NB4 (cell line): Measurements from ENCODE around the gene GPRIN3.
"Not testable (repeated sequence)": the region's sequence is repeated elsewhere in the genome, so short reads cannot be mapped to it uniquely, and the experiment has no call there.

Experiments
- DNase-seq: peaks from one replicate; pipeline ENCODE4 v3.0.0; 2010; ENCODE audit warnings: low read depth
- H3K4me3 ChIP-seq: one replicate; pipeline ENCODE4 v1.5.1; 2011; ENCODE audit warnings: mild to moderate bottlenecking, low read depth, low read length, moderate library complexity
- MYC ChIP-seq: IDR thresholded peaks from 2 replicates; pipeline ENCODE4 v1.6.1; 2011; ENCODE audit warnings: low read depth, low read length
- POLR2A ChIP-seq: IDR thresholded peaks from 2 replicates; pipeline ENCODE4 v1.6.1; 2011; ENCODE audit warnings: mild to moderate bottlenecking; ENCODE audit not compliant: insufficient read length; ENCODE audit errors: extremely low read depth
- TF ChIP-seq, protein P1 (sequence below): IDR thresholded peaks from one replicate; pipeline ENCODE4 v1.5.1; 2012; ENCODE audit warnings: low read depth, low read length
- TF ChIP-seq, protein P2 (sequence below): IDR thresholded peaks from 2 replicates; pipeline ENCODE4 v1.6.1; 2011; ENCODE audit warnings: low read depth, low read length

Gene GPRIN3

DNA sequence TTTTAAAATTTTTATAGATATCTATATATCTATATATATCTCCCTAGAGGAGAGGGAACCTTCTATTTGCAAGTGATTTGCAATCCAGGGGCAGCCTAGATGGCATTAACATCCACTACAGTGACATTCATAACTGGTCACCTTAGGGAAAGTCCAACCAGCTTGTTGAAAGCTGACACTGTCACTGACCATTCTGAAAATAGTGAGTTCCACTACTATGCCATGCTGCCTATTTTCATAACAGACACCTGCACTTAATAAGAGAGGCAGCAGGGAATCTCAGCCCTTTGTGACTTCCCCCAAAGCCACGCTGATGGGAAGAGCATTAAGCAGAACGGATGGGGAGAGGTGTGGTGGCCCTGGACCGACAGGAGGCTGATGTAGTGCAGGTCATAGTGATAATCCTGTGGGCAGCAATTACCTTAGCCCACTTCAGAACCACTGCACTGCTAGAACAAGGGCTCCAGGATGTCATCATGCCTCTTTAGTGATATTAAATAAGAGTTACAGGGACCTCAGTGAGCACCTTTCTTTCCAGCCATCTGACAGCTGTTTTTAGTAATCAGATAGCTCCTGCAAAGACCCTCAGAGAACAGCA lies 51.3 kb downstream of the GPRIN3 start:
- DNase-seq: no peak
- H3K4me3 ChIP-seq: no peak overlapping the region
- TF ChIP-seq POLR2A (no peak), MYC (no peak)
- TF ChIP-seq, protein P1, sequence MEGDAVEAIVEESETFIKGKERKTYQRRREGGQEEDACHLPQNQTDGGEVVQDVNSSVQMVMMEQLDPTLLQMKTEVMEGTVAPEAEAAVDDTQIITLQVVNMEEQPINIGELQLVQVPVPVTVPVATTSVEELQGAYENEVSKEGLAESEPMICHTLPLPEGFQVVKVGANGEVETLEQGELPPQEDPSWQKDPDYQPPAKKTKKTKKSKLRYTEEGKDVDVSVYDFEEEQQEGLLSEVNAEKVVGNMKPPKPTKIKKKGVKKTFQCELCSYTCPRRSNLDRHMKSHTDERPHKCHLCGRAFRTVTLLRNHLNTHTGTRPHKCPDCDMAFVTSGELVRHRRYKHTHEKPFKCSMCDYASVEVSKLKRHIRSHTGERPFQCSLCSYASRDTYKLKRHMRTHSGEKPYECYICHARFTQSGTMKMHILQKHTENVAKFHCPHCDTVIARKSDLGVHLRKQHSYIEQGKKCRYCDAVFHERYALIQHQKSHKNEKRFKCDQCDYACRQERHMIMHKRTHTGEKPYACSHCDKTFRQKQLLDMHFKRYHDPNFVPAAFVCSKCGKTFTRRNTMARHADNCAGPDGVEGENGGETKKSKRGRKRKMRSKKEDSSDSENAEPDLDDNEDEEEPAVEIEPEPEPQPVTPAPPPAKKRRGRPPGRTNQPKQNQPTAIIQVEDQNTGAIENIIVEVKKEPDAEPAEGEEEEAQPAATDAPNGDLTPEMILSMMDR: no peak
- TF ChIP-seq, protein P2, sequence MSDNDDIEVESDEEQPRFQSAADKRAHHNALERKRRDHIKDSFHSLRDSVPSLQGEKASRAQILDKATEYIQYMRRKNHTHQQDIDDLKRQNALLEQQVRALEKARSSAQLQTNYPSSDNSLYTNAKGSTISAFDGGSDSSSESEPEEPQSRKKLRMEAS: no peak

DNA sequence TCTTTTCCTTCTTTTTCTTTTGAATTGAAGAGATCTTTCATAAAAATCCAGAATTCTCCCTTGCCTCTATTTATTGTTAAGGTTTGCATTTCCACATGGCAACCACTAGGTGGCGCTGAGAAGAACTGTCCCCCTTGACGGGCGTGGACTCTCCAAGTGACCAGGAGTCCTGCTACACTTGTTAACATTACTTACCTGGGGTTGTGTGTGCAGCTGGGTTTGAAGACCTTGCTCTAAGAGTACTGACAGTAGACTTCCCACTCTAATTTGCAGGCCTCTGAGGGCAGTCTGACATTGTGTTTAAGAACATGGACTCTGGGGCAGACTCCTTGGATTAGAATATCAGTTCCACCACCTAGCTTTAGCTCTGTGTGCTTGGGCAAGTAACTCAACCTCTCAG lies 52.8 kb downstream of the GPRIN3 start:
- TF ChIP-seq, protein P2: peak; percentile 60
- TF ChIP-seq, protein P1: peak; percentile 71
- TF ChIP-seq POLR2A: no peak
- TF ChIP-seq MYC: no peak
- DNase-seq: peak; percentile 43
- no peak overlapping the region for H3K4me3 ChIP-seq

DNA sequence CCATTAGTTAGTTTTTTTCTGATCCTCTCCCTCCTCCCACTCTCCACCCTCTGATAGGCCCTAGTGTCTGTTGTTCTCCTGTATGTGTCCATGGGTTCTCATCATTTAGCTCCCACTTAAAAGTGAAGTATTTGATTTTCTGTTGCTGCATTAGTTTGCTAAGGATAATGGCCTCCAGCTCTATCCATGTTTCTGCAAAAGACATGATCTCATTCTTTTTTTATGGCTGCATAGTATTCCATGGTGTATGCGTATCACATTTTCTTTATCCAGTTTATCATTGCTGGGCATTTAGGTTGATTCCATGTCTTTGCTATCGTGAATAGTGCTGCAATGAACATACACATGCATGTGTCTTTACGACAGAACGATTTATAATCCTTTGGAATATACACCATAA lies 53.3 kb downstream of the GPRIN3 start:
- H3K4me3 ChIP-seq, DNase-seq: not testable (repeated sequence)

- no peak for TF ChIP-seq MYC
- H3K4me3 ChIP-seq: no peak overlapping the region
- no peak for DNase-seq
Measured at GRCh38 chr4:89253935-89254334, 53.7 kb downstream of the GPRIN3 start.

- no peak for DNase-seq
- no peak overlapping the region for H3K4me3 ChIP-seq
- TF ChIP-seq POLR2A (no peak), MYC (no peak)
- TF ChIP-seq, protein P1: no peak
Measured at GRCh38 chr4:89253311-89253710, 54.3 kb downstream of the GPRIN3 start.

GRCh38 chr4:89251396-89251795 lies 56.2 kb downstream of the GPRIN3 start:
- no peak for TF ChIP-seq MYC
- TF ChIP-seq, protein P2: no peak
- TF ChIP-seq, protein P1: no peak
- TF ChIP-seq POLR2A: no peak
- no peak overlapping the region for H3K4me3 ChIP-seq
- no peak for DNase-seq

GRCh38 chr4:89249716-89250361 lies 57.8 kb downstream of the GPRIN3 start:
- TF ChIP-seq, protein P1: no peak
- TF ChIP-seq MYC (no peak), POLR2A (no peak)
- TF ChIP-seq, protein P2: no peak
- no peak for DNase-seq
- no peak overlapping the region for H3K4me3 ChIP-seq
